ENCODE data around the gene LRP1B.

DNA sequence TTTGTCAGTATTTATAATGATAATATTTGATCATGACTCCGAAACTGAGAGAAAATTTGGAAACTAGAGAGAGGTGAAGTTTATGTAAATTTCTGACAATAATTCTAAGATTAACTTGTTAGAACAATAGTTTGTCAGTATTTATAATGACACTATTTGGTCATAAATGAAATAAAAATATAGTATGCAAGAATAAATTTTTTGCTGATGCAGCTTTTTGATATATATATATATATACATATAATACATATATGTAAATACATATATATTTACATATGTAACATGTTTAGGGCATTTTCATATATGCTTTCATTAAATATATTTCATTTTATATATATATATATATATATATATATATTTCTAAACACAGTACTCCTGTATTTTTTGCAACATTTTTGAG is 1158.1 kb downstream of the LRP1B start:
- TF ChIP-seq, protein P1, sequence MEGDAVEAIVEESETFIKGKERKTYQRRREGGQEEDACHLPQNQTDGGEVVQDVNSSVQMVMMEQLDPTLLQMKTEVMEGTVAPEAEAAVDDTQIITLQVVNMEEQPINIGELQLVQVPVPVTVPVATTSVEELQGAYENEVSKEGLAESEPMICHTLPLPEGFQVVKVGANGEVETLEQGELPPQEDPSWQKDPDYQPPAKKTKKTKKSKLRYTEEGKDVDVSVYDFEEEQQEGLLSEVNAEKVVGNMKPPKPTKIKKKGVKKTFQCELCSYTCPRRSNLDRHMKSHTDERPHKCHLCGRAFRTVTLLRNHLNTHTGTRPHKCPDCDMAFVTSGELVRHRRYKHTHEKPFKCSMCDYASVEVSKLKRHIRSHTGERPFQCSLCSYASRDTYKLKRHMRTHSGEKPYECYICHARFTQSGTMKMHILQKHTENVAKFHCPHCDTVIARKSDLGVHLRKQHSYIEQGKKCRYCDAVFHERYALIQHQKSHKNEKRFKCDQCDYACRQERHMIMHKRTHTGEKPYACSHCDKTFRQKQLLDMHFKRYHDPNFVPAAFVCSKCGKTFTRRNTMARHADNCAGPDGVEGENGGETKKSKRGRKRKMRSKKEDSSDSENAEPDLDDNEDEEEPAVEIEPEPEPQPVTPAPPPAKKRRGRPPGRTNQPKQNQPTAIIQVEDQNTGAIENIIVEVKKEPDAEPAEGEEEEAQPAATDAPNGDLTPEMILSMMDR (IDR thresholded peaks at IDR 0.05) = no peak
- TF ChIP-seq ZFX (IDR thresholded peaks at IDR 0.05; ENCODE audit: borderline replicate concordance) = no peak
